GM18502 (cell line): ENCODE data around the gene NACA2.
"Not testable (repeated sequence)": the region's sequence is repeated elsewhere in the genome, so short reads cannot be mapped to it uniquely, and the experiment has no call there.

Experiments
- ATAC-seq: cut with Tn5 transposase; IDR thresholded peaks from one replicate; pipeline ENCODE4 v1.9.1; 2021; ENCODE audit warnings: mild to moderate bottlenecking; ENCODE audit not compliant: unreplicated experiment, poor library complexity

NACA2 gene

GRCh38 chr17:61601297-61601696 lies 10.3 kb upstream of the NACA2 start:
- ATAC-seq, result no peak

GRCh38 chr17:61600621-61601020 lies 9.6 kb upstream of the NACA2 start:
- no peak for ATAC-seq

GRCh38 chr17:61599608-61600007 lies 8.6 kb upstream of the NACA2 start:
- ATAC-seq, result no peak

- no peak for ATAC-seq
Measured at GRCh38 chr17:61598014-61598413, 7.0 kb upstream of the NACA2 start.

- ATAC-seq, result no peak
Measured at GRCh38 chr17:61597607-61598006, 6.6 kb upstream of the NACA2 start.

- ATAC-seq, result no peak
Measured at GRCh38 chr17:61595418-61596186, 4.6 kb upstream of the NACA2 start.

GRCh38 chr17:61594294-61594825 lies 3.3 kb upstream of the NACA2 start:
- no peak for ATAC-seq

GRCh38 chr17:61593426-61593825 lies 2.4 kb upstream of the NACA2 start:
- no peak for ATAC-seq

- ATAC-seq, result no peak
Measured at GRCh38 chr17:61591930-61592329, 911 bp upstream of the NACA2 start.

GRCh38 chr17:61589990-61590389 lies 1.0 kb downstream of the NACA2 start:
- no peak for ATAC-seq

GRCh38 chr17:61587807-61588660 lies 3.0 kb downstream of the NACA2 start:
- ATAC-seq, result no peak

- ATAC-seq, result no peak
Measured at GRCh38 chr17:61587242-61587641, 3.8 kb downstream of the NACA2 start.

- ATAC-seq, result not testable (repeated sequence)
Measured at GRCh38 chr17:61586622-61587021, 4.4 kb downstream of the NACA2 start.

GRCh38 chr17:61586031-61586566 lies 4.9 kb downstream of the NACA2 start:
- ATAC-seq, result no peak

- no peak for ATAC-seq
Measured at GRCh38 chr17:61584866-61585265, 6.2 kb downstream of the NACA2 start.

GRCh38 chr17:61584266-61584665 lies 6.8 kb downstream of the NACA2 start:
- ATAC-seq, result no peak

GRCh38 chr17:61583660-61584264 lies 7.3 kb downstream of the NACA2 start:
- no peak for ATAC-seq

GRCh38 chr17:61583242-61583641 lies 7.8 kb downstream of the NACA2 start:
- ATAC-seq, result no peak

- no peak for ATAC-seq
Measured at GRCh38 chr17:61582593-61582992, 8.4 kb downstream of the NACA2 start.

- ATAC-seq, result no peak
Measured at GRCh38 chr17:61581611-61582349, 9.2 kb downstream of the NACA2 start.
